ENCODE results near the gene PHYHD1.
A peak's percentile ranks its signal among the peaks of the same experiment; 100 is the strongest.

Gene PHYHD1

DNA sequence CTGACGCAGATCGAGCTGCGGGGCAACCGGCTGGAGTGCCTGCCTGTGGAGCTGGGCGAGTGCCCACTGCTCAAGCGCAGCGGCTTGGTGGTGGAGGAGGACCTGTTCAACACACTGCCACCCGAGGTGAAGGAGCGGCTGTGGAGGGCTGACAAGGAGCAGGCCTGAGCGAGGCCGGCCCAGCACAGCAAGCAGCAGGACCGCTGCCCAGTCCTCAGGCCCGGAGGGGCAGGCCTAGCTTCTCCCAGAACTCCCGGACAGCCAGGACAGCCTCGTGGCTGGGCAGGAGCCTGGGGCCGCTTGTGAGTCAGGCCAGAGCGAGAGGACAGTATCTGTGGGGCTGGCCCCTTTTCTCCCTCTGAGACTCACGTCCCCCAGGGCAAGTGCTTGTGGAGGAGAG lies 4.6 kb upstream of the PHYHD1 start:
- FAIRE-seq (no peak), DNase-seq (ENCODE audit: insufficient read length, low spot score) (no peak)
- TF ChIP-seq CTCF (IDR thresholded peaks at IDR 0.05; ENCODE audit: insufficient read depth, missing control alignments) = no peak

DNA sequence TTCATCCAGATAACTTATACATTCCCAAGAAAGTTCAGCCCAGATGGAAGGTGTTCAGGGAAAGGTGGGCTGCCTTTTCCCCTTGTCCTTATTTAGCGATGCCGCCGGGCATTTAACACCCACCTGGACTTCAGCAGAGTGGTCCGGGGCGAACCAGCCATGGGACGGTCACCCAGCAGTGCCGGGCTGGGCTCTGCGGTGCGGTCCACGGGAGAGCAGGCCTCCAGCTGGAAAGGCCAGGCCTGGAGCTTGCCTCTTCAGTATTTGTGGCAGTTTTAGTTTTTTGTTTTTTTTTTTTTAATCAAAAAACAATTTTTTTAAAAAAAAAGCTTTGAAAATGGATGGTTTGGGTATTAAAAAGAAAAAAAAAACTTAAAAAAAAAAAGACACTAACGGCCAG lies 4.0 kb upstream of the PHYHD1 start:
- no peak for TF ChIP-seq CTCF (IDR thresholded peaks at IDR 0.05; ENCODE audit: insufficient read depth, missing control alignments)
- DNase-seq (ENCODE audit: insufficient read length, low spot score) (no peak), FAIRE-seq (no peak)

- no peak for TF ChIP-seq CTCF (IDR thresholded peaks at IDR 0.05; ENCODE audit: insufficient read depth, missing control alignments)
- FAIRE-seq (no peak), DNase-seq (ENCODE audit: insufficient read length, low spot score) (no peak)
These were observed 3.5 kb upstream of the PHYHD1 start for GRCh38 chr9:128917151-128917849.

DNA sequence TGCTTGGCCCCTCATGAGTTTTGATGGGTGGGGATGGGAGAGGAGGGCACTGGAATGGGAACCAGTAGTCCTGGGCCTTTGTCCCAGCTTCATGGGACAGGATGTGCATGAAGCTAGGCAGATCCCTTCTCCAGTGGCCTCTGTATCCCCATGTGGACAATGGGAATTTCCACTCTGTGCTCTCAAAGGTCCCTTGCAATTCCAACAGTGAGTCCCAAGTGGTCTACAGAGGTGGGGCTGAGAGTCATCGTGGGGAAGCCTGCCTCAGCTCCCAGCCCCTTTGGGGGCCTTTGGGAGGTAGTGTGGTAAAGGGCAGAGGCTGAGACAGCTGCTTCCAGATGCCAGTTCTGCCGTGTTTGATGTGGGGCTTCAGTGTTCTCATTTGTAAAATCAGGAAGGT lies 1.9 kb upstream of the PHYHD1 start:
- no peak for FAIRE-seq
- TF ChIP-seq CTCF (IDR thresholded peaks at IDR 0.05; ENCODE audit: insufficient read depth, missing control alignments) = no peak
- DNase-seq (ENCODE audit: insufficient read length, low spot score) = peak; percentile 13

DNA sequence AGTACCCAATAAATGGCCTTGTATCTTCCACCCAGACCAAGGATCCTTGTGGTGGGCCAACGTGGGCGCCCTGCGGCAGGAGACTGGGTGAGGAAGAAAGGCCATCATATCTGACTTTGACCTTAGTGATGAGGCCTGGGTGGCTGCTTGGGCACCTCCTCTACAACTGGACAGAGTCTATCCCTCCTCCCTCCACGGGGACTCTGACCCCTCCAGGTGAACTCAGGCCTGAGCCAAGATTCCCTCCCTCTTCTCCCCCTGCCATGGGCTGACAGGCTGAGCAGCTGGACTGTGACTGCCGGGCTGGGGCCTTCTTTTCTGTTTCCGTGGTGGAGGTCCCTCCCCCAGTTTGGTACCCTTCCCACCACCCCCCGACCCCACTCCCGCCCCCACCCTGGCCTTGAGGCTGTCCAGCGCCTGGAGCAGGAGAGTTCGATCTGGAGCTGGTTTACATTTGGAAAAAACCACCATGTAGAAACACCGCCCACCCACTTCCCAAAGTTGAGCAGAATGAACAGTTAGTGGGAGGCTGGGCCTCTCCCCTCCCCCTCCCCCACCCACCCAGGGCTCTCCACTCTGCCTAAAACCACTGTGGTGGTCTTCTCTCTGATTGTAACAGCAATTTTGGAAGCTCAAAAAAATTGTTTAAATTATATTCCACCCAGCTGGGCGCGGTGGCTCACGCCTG lies 1.2 kb upstream of the PHYHD1 start:
- TF ChIP-seq CTCF (IDR thresholded peaks at IDR 0.05; ENCODE audit: insufficient read depth, missing control alignments) = no peak
- DNase-seq (ENCODE audit: insufficient read length, low spot score) (peak; percentile 5), FAIRE-seq (no peak)

GRCh38 chr9:128921881-128922763 lies 1.3 kb downstream of the PHYHD1 start:
- TF ChIP-seq CTCF (IDR thresholded peaks at IDR 0.05; ENCODE audit: insufficient read depth, missing control alignments) = no peak
- peak; percentile 85 for DNase-seq (ENCODE audit: insufficient read length, low spot score)
- no peak for FAIRE-seq

Measured in D721Med (cell line).